GDM1 (cell line): ENCODE data around the gene STX1B.

Source experiments
- DNase-seq: peaks from one replicate; lab custom pipeline; 2025; lab: John Stamatoyannopoulos, UW

STX1B gene

GRCh38 chr16:30979170-30980022 lies 31.0 kb downstream of the STX1B start:
- no peak for DNase-seq

- DNase-seq: no peak
These were observed 32.9 kb downstream of the STX1B start for GRCh38 chr16:30977502-30977901.

- DNase-seq: no peak
These were observed 34.0 kb downstream of the STX1B start for GRCh38 chr16:30976486-30976885.

- DNase-seq: no peak
These were observed 36.1 kb downstream of the STX1B start for GRCh38 chr16:30974348-30974747.

DNA sequence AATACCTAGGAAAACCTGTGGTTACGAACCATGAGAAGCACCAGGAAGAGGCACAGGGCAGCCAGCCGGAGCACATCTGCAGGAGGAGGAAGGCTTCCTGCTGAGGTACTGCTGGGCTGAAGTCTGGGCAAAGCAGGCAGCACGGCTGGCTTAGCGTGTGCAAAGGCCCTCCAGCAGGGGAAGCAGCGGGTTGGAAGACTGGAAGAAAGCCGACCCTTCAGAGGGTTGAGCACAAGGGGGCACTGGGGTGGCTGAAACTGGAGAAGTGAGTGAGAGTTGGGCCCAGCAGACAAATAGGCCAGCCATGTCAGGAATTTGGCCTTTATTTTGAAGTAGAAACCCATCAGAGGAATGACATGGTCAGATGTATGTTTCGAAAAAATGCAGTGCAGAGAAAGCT lies 37.6 kb downstream of the STX1B start:
- DNase-seq: no peak

GRCh38 chr16:30971298-30971697 lies 39.1 kb downstream of the STX1B start:
- no peak for DNase-seq

GRCh38 chr16:30969246-30969842 lies 41.1 kb downstream of the STX1B start:
- DNase-seq: no peak

GRCh38 chr16:30967795-30968194 lies 42.6 kb downstream of the STX1B start:
- DNase-seq: no peak

- no peak for DNase-seq
These were observed 44.3 kb downstream of the STX1B start for GRCh38 chr16:30966033-30966619.

DNA sequence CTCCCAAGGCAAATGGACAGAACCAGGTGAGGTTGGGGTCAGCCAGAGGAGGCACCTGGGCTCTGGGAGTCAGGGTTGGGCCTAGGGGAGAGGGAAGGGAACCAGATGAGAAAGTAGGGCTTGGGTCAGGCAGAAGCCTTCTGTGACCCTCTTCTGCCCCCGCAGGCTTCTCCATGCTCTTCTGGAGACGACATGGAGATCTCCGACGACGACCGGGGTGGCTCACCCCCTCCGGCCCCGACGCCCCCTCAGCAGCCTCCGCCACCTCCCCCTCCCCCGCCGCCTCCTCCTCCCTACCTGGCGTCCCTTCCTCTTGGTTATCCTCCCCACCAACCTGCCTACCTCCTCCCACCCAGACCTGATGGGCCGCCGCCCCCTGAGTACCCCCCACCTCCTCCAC lies 45.0 kb downstream of the STX1B start:
- DNase-seq: no peak

GRCh38 chr16:30964574-30965226 lies 45.7 kb downstream of the STX1B start:
- DNase-seq: no peak

- no peak for DNase-seq
These were observed 46.4 kb downstream of the STX1B start for GRCh38 chr16:30963925-30964511.

GRCh38 chr16:30961384-30961783 lies 49.1 kb downstream of the STX1B start:
- no peak for DNase-seq

- no peak for DNase-seq
These were observed 52.0 kb downstream of the STX1B start for GRCh38 chr16:30958175-30959079.

DNA sequence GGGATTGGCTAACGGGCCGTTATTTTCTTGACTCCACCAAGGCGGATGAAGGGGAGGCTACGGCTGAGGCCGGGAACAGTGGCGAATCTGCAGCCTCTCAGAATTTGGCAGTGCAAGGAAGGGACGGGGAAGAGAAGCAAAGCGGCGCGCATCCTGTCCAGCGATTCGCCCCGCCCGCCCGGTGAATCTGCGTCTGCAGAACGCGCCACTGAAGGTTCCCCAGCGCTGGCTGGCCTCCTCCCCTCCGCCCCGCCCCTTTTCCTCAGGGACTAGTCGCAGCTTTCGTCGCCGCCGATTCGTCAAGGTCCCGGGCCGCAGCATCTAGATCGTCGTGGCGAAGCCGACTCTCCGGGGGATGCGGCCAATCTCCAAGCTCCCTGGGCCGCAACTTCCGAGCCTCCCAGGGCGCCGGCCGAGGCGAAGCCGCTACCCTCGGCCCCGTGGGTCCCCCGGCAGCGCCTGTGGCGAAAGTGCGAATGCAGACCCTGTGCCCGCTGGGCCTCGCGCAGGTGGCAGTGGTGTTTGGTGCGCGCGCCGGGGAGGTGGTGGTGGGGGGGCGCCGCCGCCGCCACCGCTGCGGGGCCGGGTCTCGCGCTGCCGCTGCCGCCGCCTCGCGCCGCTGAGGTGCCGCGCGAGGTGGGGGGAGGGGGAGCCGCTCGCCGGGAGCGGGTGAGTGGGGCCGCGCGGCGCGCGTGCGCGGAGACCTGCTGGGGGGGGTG lies 52.8 kb downstream of the STX1B start, which contains the start of gene SETD1A:
Gene SETD1A, plus strand, starts transcription at position 299 of the 719 bp plus-strand sequence. CDS start 978 bp downstream, outside the sequence.
- peak; percentile 94 for DNase-seq

DNA sequence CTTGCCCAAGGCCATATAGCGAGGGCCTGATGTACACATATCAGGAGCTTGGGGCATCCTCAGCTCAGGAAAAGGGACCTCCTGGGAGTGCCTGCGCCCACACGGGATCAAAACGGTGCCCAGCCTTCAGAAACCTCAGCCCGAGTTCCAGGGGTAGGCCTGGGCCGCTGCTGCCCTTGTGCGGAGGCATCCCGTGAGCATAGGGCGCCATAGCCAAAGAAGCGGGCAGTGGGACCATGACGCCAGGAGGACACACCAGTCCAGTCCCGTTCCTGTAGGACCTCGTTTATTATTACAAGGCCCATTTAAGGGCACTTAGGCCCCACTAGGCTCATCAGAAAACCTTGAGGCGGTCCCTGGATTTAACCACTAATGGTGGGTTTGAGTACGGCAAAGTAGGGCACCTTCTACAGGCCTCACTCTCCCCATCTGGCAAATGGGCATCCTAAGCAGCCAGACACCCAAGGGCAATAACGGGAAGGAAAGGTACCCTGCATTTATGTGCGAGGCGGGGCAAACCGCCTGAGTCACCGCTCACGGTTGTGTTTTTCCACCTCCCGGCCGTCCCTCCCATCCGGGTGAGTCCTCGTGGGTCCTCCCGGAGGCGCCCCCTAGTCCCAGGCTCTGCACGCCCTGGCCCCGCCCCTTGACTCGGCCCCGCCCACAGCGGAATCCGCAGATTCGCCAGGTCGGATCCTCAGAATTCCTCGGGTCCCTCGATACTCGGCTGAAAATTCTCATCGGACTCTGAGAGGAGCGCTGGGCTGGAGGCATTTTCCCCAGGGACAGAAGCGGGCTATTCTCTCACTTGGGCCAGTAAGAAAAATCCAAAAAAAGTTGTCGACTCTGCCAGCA lies 53.6 kb downstream of the STX1B start:
- peak; percentile 79 for DNase-seq

DNA sequence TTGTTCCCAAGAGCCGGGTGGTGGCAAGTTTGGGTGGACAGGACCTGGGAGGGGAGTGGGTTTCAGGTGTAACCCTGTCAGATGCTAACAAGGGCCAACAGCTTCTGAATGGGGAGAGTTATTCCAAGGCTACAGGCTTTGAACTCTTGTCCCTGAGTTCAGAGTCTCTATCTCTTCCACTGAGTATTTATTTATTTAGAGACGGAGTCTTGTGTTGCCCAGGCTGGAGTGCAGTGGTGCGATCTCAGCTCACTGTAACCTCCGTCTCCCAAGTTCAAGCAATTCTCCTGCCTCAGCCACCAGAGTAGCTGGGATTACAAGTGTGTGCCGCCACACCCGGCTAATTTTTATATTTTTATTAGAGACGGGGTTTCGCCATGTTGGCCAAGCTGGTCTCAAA lies 55.4 kb downstream of the STX1B start:
- no peak for DNase-seq

DNA sequence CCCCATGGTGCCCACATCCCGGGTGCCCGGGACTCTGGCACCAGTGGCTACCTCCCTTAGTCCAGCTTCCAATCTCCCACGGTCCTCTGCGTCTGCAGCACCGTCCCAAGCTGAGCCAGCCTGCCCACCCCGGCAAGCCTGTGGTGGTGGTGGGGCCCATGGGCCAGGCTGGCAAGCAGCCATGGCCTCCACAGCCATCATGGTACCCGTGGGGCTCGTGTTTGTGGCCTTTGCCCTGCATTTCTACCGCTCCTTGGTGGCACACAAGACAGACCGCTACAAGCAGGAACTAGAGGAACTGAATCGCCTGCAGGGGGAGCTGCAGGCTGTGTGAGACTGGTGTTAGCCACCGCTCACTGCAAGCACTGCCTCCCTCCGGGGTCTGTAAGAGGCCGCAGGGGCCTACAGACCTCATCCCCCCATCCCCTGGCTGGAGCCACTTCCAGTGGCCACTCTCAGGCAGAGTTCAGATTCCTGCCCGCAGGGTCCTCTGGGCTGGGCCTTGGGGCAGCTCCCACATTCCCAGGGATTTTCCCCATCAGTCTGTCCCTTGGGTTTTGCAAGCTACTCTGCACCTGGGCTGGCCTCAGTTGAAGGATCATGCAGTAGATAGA lies 56.8 kb downstream of the STX1B start:
- DNase-seq: peak; percentile 64

- no peak for DNase-seq
These were observed 57.3 kb downstream of the STX1B start for GRCh38 chr16:30953111-30953510.
